NB4 (cell line): ENCODE measurements around the gene CD4.

Experiments
- DNase-seq: peaks from one replicate; pipeline ENCODE4 v3.0.0; 2010; ENCODE audit warnings: low read depth
- H3K4me3 ChIP-seq: one replicate; pipeline ENCODE4 v1.5.1; 2011; ENCODE audit warnings: mild to moderate bottlenecking, low read depth, low read length, moderate library complexity
- MYC ChIP-seq: IDR thresholded peaks from 2 replicates; pipeline ENCODE4 v1.6.1; 2011; ENCODE audit warnings: low read depth, low read length
- POLR2A ChIP-seq: IDR thresholded peaks from 2 replicates; pipeline ENCODE4 v1.6.1; 2011; ENCODE audit warnings: mild to moderate bottlenecking; ENCODE audit not compliant: insufficient read length; ENCODE audit errors: extremely low read depth
- TF ChIP-seq, protein P1 (sequence below): IDR thresholded peaks from one replicate; pipeline ENCODE4 v1.5.1; 2012; ENCODE audit warnings: low read depth, low read length
- TF ChIP-seq, protein P2 (sequence below): IDR thresholded peaks from 2 replicates; pipeline ENCODE4 v1.6.1; 2011; ENCODE audit warnings: low read depth, low read length

The CD4 gene

DNA sequence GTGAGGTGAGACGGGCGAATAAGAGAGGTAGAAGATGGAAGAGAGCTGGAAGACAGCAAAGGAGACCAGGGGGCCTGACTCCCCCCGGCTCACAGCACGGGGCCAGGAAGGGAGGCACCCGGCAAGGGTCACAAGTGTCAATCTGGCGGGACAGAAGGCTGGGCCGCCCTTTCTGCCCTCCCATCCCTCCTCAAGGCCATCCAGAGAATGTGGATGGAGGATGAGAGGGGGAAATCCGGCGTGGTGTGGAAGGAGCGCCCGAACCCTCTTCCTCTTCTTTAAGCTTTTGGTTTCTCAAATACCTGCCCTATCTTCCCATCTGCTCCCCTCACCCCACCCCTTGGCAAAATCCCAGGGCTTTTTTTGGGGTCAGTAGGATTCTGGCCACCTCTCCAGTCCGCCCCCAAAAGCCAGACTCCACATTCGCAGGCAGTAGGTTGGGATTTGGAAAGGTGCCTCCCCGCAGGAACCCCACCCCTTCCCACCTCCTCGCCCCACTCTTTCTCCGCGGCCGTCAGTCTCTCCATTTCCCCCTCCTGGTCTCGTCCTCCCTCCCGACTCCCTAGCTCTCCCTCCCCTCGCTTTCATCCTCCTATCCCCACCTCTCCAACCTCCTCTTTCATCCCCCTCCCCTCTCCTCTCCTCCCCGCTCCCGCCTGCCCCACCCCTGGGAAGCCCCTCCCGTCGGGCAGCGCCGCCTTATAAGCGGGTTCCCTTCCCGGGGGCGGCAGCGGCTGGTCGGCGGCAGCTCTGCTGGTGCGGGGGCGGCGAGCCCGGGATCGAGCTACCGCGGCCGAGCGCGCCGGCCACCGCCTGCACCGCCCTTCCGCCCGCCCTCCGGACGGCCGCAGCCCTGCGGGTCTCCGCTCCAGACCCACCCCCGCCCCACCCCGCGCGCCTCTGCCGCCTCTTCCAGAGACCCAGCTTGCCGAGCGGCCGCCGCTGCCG lies 23.4 kb upstream of the CD4 start, which contains the start of gene PTMS:
Gene PTMS (plus strand): TSS at position 730 of the 948 bp plus-strand sequence. CDS start 343 bp downstream, outside the sequence.
- DNase-seq: peak; percentile 59
- TF ChIP-seq, protein P1, sequence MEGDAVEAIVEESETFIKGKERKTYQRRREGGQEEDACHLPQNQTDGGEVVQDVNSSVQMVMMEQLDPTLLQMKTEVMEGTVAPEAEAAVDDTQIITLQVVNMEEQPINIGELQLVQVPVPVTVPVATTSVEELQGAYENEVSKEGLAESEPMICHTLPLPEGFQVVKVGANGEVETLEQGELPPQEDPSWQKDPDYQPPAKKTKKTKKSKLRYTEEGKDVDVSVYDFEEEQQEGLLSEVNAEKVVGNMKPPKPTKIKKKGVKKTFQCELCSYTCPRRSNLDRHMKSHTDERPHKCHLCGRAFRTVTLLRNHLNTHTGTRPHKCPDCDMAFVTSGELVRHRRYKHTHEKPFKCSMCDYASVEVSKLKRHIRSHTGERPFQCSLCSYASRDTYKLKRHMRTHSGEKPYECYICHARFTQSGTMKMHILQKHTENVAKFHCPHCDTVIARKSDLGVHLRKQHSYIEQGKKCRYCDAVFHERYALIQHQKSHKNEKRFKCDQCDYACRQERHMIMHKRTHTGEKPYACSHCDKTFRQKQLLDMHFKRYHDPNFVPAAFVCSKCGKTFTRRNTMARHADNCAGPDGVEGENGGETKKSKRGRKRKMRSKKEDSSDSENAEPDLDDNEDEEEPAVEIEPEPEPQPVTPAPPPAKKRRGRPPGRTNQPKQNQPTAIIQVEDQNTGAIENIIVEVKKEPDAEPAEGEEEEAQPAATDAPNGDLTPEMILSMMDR: no peak
- TF ChIP-seq, protein P2, sequence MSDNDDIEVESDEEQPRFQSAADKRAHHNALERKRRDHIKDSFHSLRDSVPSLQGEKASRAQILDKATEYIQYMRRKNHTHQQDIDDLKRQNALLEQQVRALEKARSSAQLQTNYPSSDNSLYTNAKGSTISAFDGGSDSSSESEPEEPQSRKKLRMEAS: no peak
- TF ChIP-seq MYC (no peak), POLR2A (peak; percentile 1)
- peak within 1 kb of the TSS; percentile 46 for H3K4me3 ChIP-seq

DNA sequence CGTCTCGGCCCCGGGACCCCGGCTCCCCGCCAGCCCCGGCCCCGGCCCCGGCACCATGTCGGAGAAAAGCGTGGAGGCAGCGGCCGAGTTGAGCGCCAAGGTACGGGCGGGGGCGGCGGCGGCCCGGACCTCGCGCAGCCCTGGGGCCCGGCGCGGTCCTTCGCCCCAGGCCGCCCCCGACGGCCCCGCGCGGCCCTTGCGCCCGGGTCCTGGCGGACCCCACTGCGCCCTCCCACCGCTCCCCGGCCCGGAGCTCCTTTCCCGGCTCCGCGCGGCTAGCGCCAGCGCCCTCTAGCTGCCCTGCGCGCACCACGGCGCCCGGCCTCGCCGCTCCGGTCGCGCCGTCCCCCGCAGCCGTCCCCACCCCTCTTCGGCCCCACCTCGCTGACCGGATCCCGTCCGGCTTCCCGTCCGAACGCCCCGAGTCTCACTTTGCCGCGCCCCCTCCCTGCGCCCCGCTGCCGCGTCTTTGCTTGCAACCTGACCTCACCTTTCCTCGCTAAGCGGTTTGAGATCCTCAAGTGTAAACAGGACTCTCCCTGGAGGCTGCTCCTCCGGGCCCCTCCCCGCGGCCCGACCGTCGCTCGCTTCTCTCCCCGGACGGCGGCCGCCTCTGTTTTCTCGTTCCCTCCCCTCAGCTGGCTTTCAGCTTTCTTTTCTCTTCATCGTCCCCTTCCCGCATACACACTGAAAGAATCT lies 22.5 kb upstream of the CD4 start:
- H3K4me3 ChIP-seq: peak overlapping the region; percentile 46
- DNase-seq: peak; percentile 74
- peak; percentile 69; the same call in 1 of the 2 replicates for TF ChIP-seq MYC
- peak; percentile 25 for TF ChIP-seq POLR2A
- TF ChIP-seq, protein P2: peak; percentile 38; the same call in 1 of the 2 replicates
- TF ChIP-seq, protein P1: peak; percentile 29

DNA sequence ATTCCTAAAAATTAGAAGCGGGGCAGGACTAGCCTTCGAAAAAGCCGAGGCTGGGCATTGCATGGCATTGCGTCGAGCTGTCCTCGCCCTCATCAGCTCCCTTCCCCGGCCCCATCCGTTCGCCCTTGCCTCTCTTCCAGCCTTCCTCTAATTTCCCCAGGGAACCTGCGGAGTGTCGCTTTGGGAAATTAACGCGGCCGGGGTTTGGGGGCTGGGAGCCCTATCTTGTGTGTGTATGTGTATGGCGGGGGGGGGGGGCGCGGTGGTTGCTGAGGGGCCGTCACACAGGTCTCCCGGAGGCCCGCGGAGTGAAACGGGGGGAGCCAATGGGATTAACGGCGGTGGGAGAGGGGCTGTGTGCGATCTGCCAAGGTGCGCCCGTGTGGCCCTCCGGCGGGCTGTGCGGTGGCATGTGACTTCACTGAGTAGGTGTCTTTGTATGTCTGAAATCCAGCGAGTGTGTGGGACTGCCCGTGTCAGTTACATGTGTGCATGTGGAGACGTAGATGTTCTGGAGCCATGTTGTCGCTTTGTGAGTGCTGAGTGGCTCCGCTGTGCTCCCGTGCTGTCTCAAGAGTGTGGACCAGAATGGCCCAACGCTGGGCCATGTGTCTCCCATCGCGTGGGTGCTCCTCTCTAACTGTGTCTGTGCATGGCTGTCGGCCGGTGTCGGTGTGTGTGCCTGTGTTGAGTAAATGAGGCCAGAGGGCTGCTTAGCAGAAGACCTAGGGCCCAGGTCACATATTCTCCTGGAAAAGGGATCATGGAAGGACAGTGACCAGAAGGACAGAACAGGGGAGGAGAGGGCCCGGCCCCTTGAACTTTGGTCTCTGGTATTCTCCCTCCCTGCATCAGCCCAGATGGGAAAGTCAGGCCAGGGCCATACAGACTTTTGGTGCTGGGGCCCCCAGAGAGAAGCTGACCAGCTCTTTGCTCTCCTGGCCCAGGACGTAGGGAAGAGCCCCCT lies 21.7 kb upstream of the CD4 start:
- TF ChIP-seq, protein P2: no peak
- TF ChIP-seq POLR2A (no peak), MYC (no peak)
- TF ChIP-seq, protein P1: no peak
- DNase-seq: no peak
- peak overlapping the region; percentile 46 for H3K4me3 ChIP-seq

DNA sequence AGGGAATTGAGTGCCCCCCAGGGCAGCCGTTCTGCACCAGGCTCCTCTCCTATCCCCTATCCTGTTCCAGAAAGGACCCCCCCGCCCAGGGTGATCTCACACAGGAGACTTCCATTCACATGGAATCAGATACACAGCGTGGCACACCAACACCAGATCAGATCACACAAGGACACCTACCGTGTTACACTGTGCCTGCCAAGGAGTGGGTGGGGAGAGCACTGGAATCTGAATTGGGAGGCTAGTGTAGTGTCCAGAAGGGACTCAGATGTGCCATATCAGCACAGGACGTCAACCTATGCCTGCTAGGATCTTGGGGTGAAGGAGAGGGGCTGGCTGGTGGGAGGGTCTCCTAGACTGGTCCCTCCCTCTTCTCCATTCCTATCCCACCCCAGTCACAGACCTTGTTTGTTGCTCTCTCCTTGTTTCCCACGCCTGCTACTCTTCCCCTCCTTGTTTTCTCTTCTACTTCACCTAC lies 20.9 kb upstream of the CD4 start:
- no peak overlapping the region for H3K4me3 ChIP-seq
- no peak for TF ChIP-seq POLR2A
- TF ChIP-seq, protein P2: no peak
- no peak for TF ChIP-seq MYC
- TF ChIP-seq, protein P1: no peak
- no peak for DNase-seq

DNA sequence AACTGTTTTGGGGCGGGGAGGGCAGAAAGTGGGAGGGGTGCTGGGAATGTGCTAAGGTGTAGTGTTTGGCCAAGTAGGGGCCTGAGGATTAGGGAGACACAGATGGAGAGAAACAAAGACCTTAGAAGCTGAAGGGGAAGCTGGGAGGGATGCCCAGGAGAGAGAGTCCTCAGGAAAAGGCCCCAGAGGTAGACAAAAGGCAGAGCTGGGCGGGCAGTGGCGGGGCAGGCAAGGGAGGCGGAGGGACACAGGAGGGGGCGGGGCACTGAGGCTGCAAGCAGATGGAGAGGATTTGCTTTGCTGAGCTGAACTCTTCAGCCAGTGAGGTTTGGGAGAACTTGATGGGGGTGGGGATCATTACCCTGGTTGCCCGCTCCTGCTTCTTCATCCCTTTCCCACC lies 20.3 kb upstream of the CD4 start:
- H3K4me3 ChIP-seq: no peak overlapping the region
- no peak for DNase-seq
- TF ChIP-seq, protein P2: no peak
- TF ChIP-seq MYC: no peak
- TF ChIP-seq POLR2A: no peak
- TF ChIP-seq, protein P1: no peak
